Thyroid gland (tissue), 4 donors: ENCODE data around the gene ARHGEF25.
A peak's percentile ranks its signal among the peaks of the same experiment; 100 is the strongest.

Source experiments
- POLR2A ChIP-seq, 2 donors: fragments of 450-650 bp; IDR thresholded peaks; one replicate each; pipeline ENCODE4 v1.6.1; 2017; ENCODE audit warnings: antibody characterized with exemption in 2 of 2, mild to moderate bottlenecking in 2 of 2, moderate library complexity in 1 of 2
- TF ChIP-seq, protein P1 (sequence below), 6 experiments: fragments of 200-600 bp in 3 of 6; fragments of 450-650 bp in 3 of 6; sonication (generic) in 3 of 6; IDR thresholded peaks; one replicate each; pipeline ENCODE4 v1.5.1; 2016 to 2019; ENCODE audit warnings: antibody characterized with exemption in 6 of 6, mild to moderate bottlenecking in 2 of 6, inconsistent platforms in 1 of 6, moderate library complexity in 1 of 6

DNA sequence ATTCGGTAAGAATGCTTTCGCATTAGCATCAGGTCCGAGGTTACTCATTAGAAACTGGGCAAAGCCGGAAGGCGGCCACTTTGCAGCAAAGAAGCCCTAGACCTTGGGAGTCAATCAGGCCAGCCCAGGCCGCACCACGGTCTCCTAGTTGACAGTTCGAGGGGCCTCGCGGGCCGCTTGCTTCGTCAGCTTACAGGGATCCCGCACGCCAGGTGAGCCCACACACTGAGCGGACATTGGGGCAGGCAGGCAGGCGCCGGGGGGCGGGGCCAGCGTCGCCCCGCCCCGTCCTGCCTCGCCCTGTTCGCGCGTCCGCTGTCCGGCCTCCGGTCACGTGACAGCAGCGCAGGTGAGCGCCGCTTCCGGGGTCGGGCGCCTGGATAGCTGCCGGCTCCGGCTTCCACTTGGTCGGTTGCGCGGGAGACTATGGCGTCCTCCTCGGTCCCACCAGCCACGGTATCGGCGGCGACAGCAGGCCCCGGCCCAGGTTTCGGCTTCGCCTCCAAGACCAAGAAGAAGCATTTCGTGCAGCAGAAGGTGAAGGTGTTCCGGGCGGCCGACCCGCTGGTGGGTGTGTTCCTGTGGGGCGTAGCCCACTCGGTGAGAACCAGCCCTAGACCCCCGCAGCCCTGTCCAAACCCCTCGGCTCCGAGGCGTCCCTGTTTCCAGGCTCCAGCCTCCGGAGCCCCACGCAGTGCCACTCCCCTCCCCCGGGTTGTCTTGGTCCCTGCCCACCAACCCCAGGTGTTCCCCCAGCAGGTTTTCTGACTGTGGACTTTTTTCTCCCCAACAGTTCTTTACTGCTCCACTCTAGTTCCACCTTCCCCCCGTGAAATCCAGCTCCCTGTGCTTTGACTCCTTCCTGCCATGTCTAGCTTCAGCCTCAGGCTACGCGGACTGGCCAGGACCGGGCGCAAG lies 20.1 kb upstream of the ARHGEF25 start, which contains the start of gene PIP4K2C:
- TF ChIP-seq, protein P1, sequence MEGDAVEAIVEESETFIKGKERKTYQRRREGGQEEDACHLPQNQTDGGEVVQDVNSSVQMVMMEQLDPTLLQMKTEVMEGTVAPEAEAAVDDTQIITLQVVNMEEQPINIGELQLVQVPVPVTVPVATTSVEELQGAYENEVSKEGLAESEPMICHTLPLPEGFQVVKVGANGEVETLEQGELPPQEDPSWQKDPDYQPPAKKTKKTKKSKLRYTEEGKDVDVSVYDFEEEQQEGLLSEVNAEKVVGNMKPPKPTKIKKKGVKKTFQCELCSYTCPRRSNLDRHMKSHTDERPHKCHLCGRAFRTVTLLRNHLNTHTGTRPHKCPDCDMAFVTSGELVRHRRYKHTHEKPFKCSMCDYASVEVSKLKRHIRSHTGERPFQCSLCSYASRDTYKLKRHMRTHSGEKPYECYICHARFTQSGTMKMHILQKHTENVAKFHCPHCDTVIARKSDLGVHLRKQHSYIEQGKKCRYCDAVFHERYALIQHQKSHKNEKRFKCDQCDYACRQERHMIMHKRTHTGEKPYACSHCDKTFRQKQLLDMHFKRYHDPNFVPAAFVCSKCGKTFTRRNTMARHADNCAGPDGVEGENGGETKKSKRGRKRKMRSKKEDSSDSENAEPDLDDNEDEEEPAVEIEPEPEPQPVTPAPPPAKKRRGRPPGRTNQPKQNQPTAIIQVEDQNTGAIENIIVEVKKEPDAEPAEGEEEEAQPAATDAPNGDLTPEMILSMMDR (IDR thresholded peaks at IDR 0.05): peak in 1 of 6 experiments; percentile 18
- TF ChIP-seq POLR2A (IDR thresholded peaks at IDR 0.05): peak in 1 of 2 donors; percentile 73
